Smooth muscle cell (in vitro differentiated cells): ENCODE results near the gene MRGPRD. TPM values are rescaled to one million over a fixed set of nuclear protein-coding genes. Genes with fewer than 3 reads are reported as not detected.

ENCODE experiments used
- DNase-seq: peaks from one replicate; lab custom pipeline; 2025; ENCODE audit not compliant: unreplicated experiment; lab: John Stamatoyannopoulos, UW
- H2AFZ ChIP-seq: fragments of 200-600 bp; sonication (generic); 2 replicates; pipeline ENCODE4 v1.6.0; 2016; ENCODE audit warnings: antibody characterized with exemption, low read depth, mild to moderate bottlenecking
- H3F3A ChIP-seq: fragments of 200-600 bp; sonication (generic); 2 replicates; pipeline ENCODE4 v1.6.0; 2017; ENCODE audit warnings: antibody characterized with exemption, low read depth
- H3K27ac ChIP-seq: fragments of 200-600 bp; sonication (generic); 2 replicates; pipeline ENCODE4 v1.5.1; 2016; ENCODE audit warnings: low read depth, mild to moderate bottlenecking
- H3K27me3 ChIP-seq: fragments of 200-600 bp; sonication (generic); 2 replicates; pipeline ENCODE4 v1.6.1; 2016; ENCODE audit warnings: low read depth, mild to moderate bottlenecking
- H3K36me3 ChIP-seq: fragments of 200-600 bp; sonication (generic); 2 replicates; pipeline ENCODE4 v1.5.1; 2016; ENCODE audit warnings: low read depth
- H3K4me1 ChIP-seq: fragments of 200-600 bp; sonication (generic); 2 replicates; pipeline ENCODE4 v1.5.1; 2016; ENCODE audit warnings: low read depth
- H3K4me2 ChIP-seq: fragments of 200-600 bp; sonication (generic); 2 replicates; pipeline ENCODE4 v1.6.0; 2016; ENCODE audit warnings: mild to moderate bottlenecking
- H3K4me3 ChIP-seq: fragments of 200-600 bp; sonication (generic); 2 replicates; pipeline ENCODE4 v1.5.1; 2016; ENCODE audit warnings: mild to moderate bottlenecking
- H3K79me2 ChIP-seq: fragments of 200-600 bp; sonication (generic); 2 replicates; pipeline ENCODE4 v1.6.0; 2016; ENCODE audit warnings: low read depth, mild to moderate bottlenecking
- H3K9ac ChIP-seq: fragments of 200-600 bp; sonication (generic); 2 replicates; pipeline ENCODE4 v1.6.0; 2016; ENCODE audit warnings: low read depth
- H3K9me3 ChIP-seq: fragments of 200-600 bp; sonication (generic); replicated peaks from 2 replicates; pipeline ENCODE4 v1.5.1; 2016; ENCODE audit warnings: low read depth
- H4K20me1 ChIP-seq: fragments of 200-600 bp; sonication (generic); 2 replicates; pipeline ENCODE4 v1.6.0; 2016; ENCODE audit warnings: low read depth
- CTCF ChIP-seq: fragments of 200-600 bp; sonication (generic); IDR thresholded peaks from 2 replicates; pipeline ENCODE4 v1.5.1; 2017; ENCODE audit warnings: borderline replicate concordance, mild to moderate bottlenecking, antibody characterized with exemption; ENCODE audit not compliant: insufficient read depth, poor library complexity, severe bottlenecking
- WGBS: methylation state at CpG from one replicate; pipeline ENCODE4 v1.1.7; 2016; ENCODE audit warnings: low lambda C conversion rate; 5-methylcytosine and 5-hydroxymethylcytosine counted together
- polyA plus RNA-seq: library from polyadenylated mRNA; unstranded; fragments of >200 nt; fragmentation: Nextera tagmentation; extraction: Ambion mirVana; gene quantifications from 2 replicates; pipeline ENCODE4 v1.2.1, GENCODE V29; 2016
- total RNA-seq: library from RNA; depleted of rRNA; stranded (reverse); fragments of >200 nt; gene quantifications from 2 replicates; pipeline ENCODE4 v1.2.3, GENCODE V29; 2014

MRGPRD gene
- total and polyA plus RNA-seq, 2 experiments from 2014 or later: not detected

DNA sequence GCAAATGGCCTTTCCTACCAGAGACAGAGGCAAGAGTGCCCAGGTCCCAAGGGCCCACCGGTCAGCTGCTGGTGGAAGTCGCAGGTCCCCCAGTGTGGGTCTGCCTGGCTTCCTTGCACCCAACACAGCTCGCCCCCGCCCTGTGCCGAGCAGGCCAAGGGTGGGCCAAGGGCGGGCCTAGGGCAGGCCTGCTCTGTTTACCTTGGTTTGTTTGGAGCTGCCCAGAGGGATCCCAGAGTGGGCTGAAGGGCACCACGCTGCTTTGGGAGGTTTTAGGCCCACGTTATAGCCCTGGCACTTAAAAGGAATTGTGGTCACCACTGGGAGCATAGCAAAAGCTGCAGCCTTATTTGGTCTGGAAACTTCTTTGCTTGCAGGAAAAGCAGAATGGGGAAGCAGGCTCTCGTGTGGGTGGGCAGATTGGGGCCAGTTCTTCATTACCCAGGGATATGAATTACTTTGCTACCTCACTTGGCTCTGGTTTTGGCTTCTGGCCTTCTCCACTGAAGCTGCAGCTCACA, 38.0 kb downstream of the MRGPRD start:
- H3K27me3 ChIP-seq: no peaks in the 10 kb centered on the region
- no peaks in the 10 kb centered on the region for H3K4me1 ChIP-seq
- no peak for DNase-seq
- H3K9ac ChIP-seq: peak overlapping the region; percentile 47
- peak overlapping the region; percentile 80 for H3K27ac ChIP-seq
- peaks cover 14% of the 10 kb centered on the region for H3F3A ChIP-seq
- no peaks in the 10 kb centered on the region for H3K9me3 ChIP-seq
- H3K4me3 ChIP-seq: no peak overlapping the region
- H3K4me2 ChIP-seq: peak overlapping the region; percentile 20
- TF ChIP-seq CTCF: no peak
- H3K36me3 ChIP-seq: no peaks in the 10 kb centered on the region
- no peak overlapping the region for H2AFZ ChIP-seq
- no peaks in the 10 kb centered on the region for H4K20me1 ChIP-seq
- WGBS: 57% methylated on average over 9 of the region's 9 CpGs
- H3K79me2 ChIP-seq: no peaks in the 10 kb centered on the region

- no peaks in the 10 kb centered on the region for H3K4me1 ChIP-seq
Observed at GRCh38 chr11:68942095-68942620, 38.6 kb downstream of the MRGPRD start.

DNA sequence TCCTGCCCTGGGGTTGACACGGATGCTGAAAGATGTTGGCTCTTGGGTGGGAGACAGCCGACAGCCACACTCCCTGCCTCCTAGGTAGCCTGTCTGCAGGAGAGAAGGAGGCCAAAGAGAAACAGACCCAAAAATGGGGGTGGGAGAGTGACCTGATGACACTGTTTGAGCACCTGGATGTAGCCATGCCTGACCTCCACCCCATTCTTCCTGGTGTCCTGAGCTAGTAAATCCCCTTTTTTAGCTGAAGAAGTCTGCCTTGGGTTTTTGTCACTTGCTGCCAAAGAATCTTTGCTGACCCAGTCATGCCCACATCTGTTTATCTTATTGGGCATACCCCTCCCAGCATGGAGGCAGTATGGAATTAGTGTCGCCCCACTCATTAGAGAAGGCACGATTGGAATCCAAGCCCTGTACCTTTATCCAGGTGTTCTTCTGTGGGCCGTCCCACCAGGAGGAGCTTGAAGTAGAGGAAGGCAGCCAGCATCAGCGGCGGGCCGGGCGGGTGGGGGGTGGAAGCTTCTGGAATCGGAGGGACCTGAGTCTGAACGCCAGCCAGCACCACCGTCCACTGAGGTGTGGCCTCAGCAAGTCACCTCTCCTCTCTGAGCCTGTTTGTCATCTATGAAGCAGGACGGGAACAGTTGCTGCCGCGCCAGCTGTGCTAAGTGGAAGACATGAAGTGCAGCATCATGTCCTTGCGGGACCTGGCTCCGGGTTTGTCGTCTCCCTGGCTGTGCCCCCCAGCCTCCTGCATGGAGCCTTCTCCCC, 39.3 kb downstream of the MRGPRD start:
- Histone ChIP-seq H3K27ac (peak overlapping the region; percentile 80), H3K36me3 (no peaks in the 10 kb centered on the region), H3F3A (peaks cover 14% of the 10 kb centered on the region), H2AFZ (no peak overlapping the region), H3K4me1 (no peaks in the 10 kb centered on the region), H3K4me3 (no peak overlapping the region), H4K20me1 (no peaks in the 10 kb centered on the region), H3K9ac (no peak overlapping the region), H3K79me2 (no peaks in the 10 kb centered on the region), H3K4me2 (peak overlapping the region; percentile 20), H3K9me3 (no peaks in the 10 kb centered on the region), H3K27me3 (no peaks in the 10 kb centered on the region)
- WGBS: 87% methylated on average over 18 of the region's 18 CpGs
- no peak for TF ChIP-seq CTCF
- DNase-seq: no peak

More at GRCh38 chr11:68942095-68942620, 38.6 kb downstream of the MRGPRD start:
- no peak for TF ChIP-seq CTCF
- Histone ChIP-seq H3K36me3 (no peaks in the 10 kb centered on the region), H4K20me1 (no peaks in the 10 kb centered on the region), H3F3A (peaks cover 14% of the 10 kb centered on the region), H3K4me2 (peak overlapping the region; percentile 20), H3K9ac (peak overlapping the region; percentile 47), H3K4me3 (no peak overlapping the region), H2AFZ (no peak overlapping the region), H3K27ac (peak overlapping the region; percentile 80), H3K79me2 (no peaks in the 10 kb centered on the region), H3K9me3 (no peaks in the 10 kb centered on the region), H3K27me3 (no peaks in the 10 kb centered on the region)
- DNase-seq: no peak
- 72% methylated on average over 11 of the region's 11 CpGs for WGBS
